GM18519 (cell line): ENCODE measurements around the gene FLVCR2.
"Not testable (repeated sequence)": the region's sequence is repeated elsewhere in the genome, so short reads cannot be mapped to it uniquely, and the experiment has no call there.

ENCODE experiments used
- ATAC-seq: cut with Tn5 transposase; IDR thresholded peaks from one replicate; pipeline ENCODE4 v1.9.1; 2021; ENCODE audit warnings: mild to moderate bottlenecking, moderate library complexity; ENCODE audit not compliant: unreplicated experiment, low FRiP score

The FLVCR2 gene

GRCh38 chr14:75658957-75659356 lies 80.5 kb downstream of the FLVCR2 start:
- ATAC-seq, result no peak

DNA sequence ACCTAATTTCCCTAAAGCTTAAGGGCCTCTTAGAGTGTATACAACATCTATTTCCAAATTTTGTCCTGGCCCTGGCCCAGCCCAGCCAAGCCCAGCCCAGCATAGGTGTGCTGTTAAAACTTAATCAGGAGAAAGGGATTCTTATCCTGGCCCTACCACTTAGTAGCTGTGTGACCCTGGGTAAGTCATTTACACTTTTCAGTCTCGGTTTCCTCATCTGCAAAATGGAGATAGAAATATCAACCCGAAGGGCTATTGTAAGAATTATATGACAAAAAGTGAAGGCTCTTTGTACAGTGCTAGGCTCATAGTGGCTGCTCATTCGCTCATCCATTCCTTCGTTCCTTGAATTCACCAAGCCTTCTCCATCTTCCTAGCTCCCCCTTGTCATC lies 81.8 kb downstream of the FLVCR2 start:
- no peak for ATAC-seq

DNA sequence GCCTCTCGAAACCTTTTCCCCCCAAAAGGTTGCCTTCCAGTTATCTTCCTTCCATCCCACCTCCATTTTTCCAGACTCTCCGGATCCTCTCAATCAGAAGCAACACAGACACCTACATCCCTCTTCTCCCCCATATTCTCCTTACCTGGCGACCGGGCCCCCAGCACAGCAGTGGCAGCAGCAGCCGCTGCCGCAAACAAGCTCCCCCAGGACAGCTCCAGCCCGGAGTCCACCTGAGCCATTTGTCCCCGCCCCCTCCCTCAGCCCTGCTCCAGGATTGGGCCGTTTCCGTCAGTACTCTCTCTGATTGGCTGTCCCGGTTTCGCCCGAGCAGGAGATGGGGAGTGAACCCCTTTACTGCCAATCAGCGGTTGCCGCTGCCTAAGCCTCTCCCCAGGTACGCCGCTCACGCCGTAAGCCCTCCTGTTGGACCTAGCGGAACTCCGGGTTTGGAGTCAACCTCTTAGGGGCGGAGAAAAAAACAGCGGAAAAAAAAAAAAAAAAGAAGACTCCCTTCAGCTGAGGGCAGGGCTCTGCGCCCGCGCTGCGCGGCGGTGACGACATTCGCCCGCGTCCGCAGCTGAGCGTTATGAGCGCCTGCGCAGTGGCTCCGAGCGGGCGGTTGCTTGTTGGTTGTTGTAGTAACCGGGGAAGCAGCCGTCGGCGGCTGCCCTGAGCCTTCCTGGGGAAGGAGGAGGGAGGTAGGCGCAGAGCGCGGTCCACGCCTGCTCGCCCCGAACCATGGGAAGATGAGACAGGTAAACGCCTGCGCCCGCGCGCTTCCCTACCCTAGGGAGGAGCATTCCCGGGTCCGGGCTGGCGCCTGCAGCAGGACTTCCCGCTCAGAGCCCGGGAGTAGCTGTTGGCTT lies 82.4 kb downstream of the FLVCR2 start, which contains the start of the genes ERG28 and TTLL5:
Gene ERG28, minus strand, starts transcription at position 247 of the 869 bp plus-strand sequence. CDS start 3,374 bp downstream, outside the sequence.
Gene TTLL5, plus strand, starts transcription at position 617 of the 869 bp plus-strand sequence. CDS start 1,904 bp downstream, outside the sequence.
- peak; percentile 84 for ATAC-seq

DNA sequence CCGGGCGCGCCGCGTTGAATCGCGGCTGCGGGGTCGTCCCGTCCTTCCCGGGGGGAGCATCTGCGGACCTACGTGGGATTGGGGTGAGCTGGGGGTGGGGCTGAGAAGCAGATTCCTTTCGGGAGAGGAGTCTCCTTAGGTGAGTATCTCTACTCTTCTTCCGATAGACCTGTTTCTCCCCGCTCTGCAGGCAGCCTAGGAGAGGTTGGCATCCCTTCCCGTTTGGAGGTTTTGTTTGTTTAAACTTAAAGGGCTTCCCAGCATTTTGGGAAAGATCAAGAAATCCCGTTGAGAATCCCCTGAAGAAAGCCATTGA lies 83.0 kb downstream of the FLVCR2 start:
- no peak for ATAC-seq

- ATAC-seq, result no peak
These were observed 84.5 kb downstream of the FLVCR2 start for GRCh38 chr14:75662966-75663365.

DNA sequence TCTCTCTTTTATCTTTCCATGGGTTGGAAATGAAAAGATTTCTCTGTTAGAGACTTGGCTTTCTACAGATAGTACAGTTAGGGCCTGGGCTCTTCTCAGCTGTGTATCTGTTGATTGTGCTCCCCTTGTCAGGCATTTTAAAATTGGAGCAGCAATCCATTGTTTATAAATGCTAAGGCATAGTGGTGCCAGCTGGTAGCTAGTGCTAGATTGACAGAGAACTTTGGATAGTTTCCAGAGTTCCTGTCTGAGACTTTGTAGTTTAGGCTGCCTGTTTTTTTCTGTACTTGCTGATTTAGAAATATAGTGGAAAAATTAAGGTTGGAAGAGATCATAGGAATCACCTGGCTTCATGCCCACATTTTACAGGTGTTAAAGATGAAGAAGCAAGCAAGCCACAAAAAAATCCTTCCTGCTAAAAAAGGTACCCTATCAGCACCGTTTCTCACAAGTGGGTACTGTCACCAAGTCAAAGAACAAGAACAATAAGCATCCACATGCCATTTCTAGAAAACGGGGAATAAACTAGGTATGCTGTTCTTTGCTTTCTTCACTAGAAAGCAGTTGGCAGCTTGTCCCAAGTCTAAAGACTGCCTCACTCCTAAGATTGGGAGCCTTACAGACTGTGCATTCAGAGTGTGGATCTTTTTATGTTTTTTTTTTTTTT lies 88.8 kb downstream of the FLVCR2 start:
- no peak for ATAC-seq

DNA sequence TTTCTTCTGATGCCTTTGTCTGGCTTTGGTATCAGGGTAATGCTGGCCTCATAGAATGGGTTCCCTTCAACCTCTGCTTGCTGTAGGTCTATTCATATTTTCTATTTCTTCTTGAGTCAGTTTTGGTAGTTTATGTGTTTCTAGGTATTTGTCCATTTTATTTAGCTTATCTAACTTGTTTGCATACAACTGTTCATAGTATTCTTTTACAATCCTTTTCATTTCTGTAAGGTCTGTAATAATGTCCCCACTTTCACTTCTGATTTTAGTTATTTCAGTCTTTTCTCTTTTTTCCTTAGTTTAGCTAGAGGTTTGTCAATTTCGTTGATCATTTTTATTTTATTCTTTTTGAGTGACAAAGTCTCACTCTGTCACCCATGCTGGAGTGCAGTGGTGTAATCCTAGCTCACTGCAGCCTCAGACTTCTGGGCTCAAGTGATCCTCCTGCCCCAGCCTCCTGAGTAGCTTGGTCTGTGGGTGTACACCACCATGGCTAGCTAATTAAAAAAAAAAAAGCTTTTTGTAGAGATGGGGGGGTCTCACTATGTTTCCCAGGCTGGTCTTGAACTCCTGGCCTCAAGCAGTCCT lies 94.3 kb downstream of the FLVCR2 start:
- no peak for ATAC-seq

DNA sequence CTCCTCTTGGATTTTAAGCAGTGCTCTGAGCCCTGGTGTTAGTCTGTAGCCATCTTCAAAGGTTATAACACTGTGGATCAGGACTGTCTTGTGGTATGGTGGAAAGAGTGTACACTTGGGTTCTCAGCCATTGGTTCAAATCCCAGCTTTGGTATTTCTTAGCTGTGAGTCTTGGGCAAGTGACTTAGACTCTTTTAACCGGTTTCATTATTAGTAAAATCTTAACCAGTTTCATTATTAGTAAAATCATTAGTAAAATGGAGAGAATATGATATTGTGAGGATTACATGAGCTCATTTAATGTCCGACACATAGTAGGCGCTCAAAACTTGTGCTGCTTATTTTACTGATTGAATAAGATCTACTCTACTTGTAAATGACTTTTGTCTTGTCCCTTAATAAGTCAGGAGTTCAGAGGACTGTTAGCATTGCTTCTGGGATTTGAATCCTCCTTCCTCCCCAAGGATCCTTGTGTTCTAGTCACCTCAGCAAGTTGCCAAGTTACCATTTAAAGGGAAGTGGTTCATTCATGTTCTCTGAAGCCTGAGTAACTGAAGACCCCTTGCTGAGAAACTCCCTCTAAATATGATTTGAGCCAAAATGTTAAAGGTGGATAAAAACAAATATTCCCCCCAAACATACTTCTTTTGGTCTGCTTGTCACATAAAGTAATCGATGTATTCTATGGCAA lies 95.1 kb downstream of the FLVCR2 start:
- no peak for ATAC-seq

GRCh38 chr14:75675265-75675960 lies 97.0 kb downstream of the FLVCR2 start:
- no peak for ATAC-seq

DNA sequence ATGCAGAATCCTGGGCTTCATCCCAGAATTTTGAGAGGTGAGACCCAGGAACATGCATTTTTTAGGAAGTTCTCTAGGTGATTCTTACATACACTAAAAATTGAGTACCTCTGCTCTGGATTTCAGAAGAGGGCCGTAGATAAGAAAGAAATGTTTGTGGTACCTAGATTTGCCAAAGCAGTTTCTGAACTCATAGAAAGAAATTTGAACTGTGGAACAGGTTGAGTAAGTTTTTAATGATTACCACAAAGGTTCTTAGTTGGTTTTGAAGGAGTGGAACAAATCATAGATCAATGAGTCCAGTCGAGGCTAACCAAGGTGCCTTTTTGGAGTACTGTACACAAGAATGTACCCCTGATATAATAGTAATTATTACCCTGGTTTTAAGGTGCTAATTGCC lies 107.5 kb downstream of the FLVCR2 start:
- no peak for ATAC-seq

GRCh38 chr14:75689012-75689411 lies 110.6 kb downstream of the FLVCR2 start:
- ATAC-seq, result no peak

DNA sequence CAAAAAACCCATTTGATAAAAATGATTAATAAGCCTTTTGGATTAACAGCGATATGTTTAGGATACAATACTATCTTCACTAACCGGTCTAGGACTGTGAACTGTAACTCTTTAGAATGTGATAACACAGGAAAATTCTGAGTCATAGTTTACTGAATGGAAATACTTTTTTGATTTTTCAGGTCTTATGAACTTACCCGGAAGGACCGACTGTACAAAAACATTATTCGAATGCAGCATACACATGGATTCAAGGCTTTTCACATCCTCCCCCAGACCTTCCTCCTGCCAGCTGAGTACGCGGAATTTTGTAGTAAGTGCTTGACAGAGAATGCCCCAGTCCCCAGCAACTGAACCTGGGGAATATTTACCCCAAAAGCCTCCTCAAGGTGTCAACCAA lies 111.6 kb downstream of the FLVCR2 start:
- no peak for ATAC-seq

GRCh38 chr14:75695025-75695424 lies 116.6 kb downstream of the FLVCR2 start:
- not testable (repeated sequence) for ATAC-seq

GRCh38 chr14:75697386-75697785 lies 119.0 kb downstream of the FLVCR2 start:
- ATAC-seq, result no peak
